ENCODE measurements around the gene IFNG-AS1.

IFNG-AS1 gene

DNA sequence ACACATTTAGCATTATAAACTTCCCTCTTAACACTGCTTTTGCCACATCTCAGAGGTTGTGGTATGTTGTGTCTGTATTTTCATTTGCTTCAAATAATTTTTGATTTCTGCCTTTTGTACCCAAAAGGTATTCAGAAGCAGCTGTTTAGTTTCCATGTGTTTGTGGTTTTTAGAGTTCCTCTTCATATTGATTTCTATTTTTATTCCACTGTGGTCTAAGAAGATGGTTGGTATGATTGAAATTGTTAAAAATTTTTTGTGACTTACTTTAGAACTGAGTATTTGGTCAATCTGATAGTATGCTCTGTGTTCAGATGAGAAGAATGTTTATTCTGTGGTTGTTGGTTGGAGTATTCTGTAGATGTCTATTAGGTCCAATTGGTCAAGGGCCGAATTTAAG, 76.4 kb downstream of the IFNG-AS1 start:
- H3K4me3 ChIP-seq (ENCODE audit: low read depth, low read length): no peak overlapping the region
- H3K27me3 ChIP-seq (ENCODE audit: insufficient read depth, low read length): peaks cover 39% of the 10 kb centered on the region
- no peaks in the 10 kb centered on the region for H3K4me1 ChIP-seq (ENCODE audit: control insufficient read depth, insufficient read depth, low read length, unreplicated experiment)
- no peak overlapping the region for H2AFZ ChIP-seq (ENCODE audit: low read length, unreplicated experiment)
- no peaks in the 10 kb centered on the region for H3K79me2 ChIP-seq (ENCODE audit: control insufficient read depth, insufficient read depth, low read length, unreplicated experiment)
- no peaks in the 10 kb centered on the region for H3K36me3 ChIP-seq (ENCODE audit: insufficient read depth, low read length)
- H3K27ac ChIP-seq (ENCODE audit: low read depth, low read length): no peak overlapping the region

GRCh38 chr12:68067762-68068376, 78.6 kb downstream of the IFNG-AS1 start:
- Histone ChIP-seq H2AFZ (ENCODE audit: low read length, unreplicated experiment) (no peak overlapping the region), H3K4me1 (ENCODE audit: control insufficient read depth, insufficient read depth, low read length, unreplicated experiment) (no peaks in the 10 kb centered on the region), H3K79me2 (ENCODE audit: control insufficient read depth, insufficient read depth, low read length, unreplicated experiment) (no peaks in the 10 kb centered on the region), H3K4me3 (ENCODE audit: low read depth, low read length) (no peak overlapping the region), H3K27ac (ENCODE audit: low read depth, low read length) (no peak overlapping the region), H3K27me3 (ENCODE audit: insufficient read depth, low read length) (peaks cover 36% of the 10 kb centered on the region), H3K36me3 (ENCODE audit: insufficient read depth, low read length) (no peaks in the 10 kb centered on the region)

DNA sequence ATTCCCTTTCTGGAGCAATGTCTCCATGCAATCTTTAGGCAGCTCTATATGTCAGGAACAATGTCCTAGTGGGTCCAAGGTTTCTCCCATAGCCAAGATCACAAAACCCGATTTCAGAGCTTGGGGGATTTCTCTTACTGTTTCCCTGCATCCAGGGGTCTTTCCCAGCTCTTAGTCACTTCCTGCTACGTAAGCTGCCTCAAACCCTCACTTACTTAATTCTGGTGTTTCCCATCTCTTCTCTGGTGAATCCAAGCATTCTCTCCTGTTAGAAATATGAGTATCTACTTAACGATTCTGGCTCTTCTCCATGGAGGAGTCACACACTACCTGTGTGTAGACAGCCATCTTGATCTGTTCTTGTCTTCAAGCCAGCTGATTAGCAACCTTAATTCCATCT, 80.0 kb downstream of the IFNG-AS1 start:
- Histone ChIP-seq H3K4me3 (ENCODE audit: low read depth, low read length) (no peak overlapping the region), H3K27ac (ENCODE audit: low read depth, low read length) (no peak overlapping the region), H3K79me2 (ENCODE audit: control insufficient read depth, insufficient read depth, low read length, unreplicated experiment) (no peaks in the 10 kb centered on the region), H3K36me3 (ENCODE audit: insufficient read depth, low read length) (no peaks in the 10 kb centered on the region), H3K4me1 (ENCODE audit: control insufficient read depth, insufficient read depth, low read length, unreplicated experiment) (no peaks in the 10 kb centered on the region), H3K27me3 (ENCODE audit: insufficient read depth, low read length) (peaks cover 27% of the 10 kb centered on the region), H2AFZ (ENCODE audit: low read length, unreplicated experiment) (no peak overlapping the region)

Data from ACC112 (cell line).